ENCODE data around the gene NOXA1.

Gene NOXA1

DNA sequence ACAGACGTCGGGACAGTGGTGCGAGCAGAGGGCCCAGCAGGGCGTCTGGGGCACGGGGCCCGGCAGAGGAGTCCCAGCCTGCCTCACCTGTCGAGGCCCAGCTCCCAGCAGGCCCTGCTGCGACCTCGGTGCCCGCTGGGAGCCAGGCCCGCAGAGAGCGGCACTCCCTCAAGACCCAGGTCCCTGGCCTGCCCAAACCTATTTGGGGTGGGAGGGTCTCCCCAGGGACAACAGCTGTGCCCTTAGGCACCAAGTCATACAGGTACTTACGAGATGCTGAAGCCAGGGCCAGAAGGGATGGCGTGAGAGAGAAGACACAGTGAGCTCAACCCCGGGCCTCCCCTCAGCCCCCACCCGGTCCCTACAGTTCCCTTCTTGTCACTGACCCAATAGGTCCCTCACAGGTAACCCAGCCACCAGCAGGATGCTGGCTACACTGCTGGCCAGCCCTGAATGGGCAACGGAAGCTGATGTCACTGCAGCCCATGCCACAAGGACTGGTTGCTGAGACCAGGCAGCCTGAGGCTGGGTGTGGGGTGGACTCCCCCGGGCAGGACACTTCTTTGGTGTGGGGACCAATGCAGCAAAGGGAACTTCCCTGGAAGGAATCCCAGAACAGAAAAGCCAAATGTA lies 32.3 kb downstream of the NOXA1 start:
- DNase-seq: no peak

DNA sequence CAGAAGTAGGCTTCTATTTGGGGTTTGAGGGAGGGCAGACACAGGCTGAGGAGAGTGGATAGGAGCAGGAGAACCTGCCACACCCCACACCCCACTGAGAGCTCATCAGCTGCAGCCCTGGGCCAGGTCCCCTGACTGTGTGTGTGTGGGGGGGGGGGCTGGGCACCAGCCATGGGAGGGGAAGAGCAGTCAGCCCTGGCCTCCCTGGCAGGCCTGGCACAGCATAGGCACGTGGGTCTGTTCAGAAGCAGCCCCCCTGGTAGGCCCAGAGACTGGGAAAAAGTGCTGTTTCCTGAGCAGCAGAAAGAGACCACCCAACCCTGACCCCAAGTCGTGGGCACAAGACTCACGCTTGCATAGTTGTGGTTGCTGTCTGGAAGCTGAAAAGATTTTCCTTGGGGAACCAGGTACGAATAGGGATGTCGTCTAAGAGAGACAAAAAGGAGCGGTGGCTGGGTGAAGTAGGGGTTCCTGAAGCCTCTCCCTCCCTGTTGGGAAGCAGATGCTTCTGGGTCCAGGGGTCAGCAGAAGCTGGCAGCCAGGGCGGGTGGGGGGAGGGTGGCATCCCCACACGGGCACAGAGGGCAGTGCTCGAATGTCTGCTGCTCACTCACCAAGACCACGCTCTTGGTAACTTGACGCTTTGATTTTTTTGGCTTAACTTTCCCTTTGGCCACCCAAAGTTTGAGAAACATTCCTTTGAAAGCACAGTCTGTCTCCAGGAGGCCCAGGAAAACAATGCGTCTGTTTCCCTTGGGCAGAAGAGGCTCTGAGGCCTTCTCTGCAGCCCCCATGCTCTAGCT lies 33.1 kb downstream of the NOXA1 start:
- no peak for DNase-seq

DNA sequence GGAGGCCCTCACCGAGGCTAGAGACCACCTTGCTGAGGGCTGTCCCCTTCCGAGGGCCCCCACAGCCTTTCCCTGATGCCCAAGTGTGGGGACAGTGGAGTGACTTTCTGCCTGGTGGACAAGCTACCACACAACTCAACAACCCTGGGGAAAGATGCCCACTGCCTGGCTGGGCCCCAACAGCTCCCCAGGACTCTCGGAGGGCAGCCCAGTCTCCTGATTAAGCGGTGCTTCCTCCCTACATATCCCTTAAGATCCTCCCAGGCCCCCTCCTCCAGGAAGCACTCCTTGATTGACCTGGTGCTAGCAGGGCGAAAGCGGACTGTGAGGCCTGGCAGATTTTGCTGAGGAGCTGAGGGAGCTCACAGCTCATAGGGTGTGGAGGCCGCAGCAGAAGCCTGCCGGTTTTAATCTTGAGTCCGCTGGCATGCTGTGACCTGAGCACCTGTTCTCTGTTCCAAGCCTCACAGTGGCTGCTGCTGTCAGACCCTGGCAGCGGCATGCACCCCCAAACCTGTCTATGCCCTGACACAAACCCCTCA lies 33.7 kb downstream of the NOXA1 start:
- DNase-seq: no peak

DNA sequence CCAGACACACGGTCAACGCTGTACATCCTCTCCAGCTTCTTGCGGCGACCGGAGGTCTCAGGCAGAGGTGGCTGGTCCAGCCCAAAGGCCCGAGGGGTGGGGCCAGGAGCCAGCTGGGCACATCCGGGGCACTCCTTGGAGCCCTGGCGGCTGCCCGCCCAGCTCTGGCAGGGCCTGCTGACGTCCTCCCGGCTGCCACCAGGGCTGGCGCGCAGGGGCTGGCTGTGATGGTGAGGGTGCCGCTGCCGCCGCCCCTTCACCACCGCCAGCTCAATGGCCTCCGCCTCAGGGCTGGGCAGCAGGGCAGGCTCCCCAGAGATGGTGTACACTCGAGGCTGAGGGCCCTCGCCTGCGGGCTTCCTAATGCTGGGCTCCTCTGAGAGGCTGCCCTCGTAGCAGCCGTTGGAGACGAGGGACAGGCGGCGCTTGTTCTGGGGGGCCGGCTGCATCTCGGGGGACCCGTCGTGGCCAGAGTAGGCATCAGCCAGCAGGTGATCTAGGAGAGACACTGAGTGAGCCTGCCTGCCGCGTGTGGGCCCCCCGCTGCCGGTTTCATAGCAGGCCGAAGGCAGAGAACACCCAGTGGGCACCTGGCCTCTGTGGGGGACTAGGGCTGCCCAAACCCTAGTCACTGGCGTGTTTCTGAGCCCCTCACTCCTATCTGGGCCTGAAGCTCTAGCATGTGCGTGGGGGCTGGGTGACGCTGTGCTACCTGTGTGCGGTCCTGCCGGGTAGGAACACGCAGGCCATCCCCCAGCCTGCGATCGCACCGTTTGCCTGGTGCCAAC lies 34.4 kb downstream of the NOXA1 start:
- DNase-seq: no peak

DNA sequence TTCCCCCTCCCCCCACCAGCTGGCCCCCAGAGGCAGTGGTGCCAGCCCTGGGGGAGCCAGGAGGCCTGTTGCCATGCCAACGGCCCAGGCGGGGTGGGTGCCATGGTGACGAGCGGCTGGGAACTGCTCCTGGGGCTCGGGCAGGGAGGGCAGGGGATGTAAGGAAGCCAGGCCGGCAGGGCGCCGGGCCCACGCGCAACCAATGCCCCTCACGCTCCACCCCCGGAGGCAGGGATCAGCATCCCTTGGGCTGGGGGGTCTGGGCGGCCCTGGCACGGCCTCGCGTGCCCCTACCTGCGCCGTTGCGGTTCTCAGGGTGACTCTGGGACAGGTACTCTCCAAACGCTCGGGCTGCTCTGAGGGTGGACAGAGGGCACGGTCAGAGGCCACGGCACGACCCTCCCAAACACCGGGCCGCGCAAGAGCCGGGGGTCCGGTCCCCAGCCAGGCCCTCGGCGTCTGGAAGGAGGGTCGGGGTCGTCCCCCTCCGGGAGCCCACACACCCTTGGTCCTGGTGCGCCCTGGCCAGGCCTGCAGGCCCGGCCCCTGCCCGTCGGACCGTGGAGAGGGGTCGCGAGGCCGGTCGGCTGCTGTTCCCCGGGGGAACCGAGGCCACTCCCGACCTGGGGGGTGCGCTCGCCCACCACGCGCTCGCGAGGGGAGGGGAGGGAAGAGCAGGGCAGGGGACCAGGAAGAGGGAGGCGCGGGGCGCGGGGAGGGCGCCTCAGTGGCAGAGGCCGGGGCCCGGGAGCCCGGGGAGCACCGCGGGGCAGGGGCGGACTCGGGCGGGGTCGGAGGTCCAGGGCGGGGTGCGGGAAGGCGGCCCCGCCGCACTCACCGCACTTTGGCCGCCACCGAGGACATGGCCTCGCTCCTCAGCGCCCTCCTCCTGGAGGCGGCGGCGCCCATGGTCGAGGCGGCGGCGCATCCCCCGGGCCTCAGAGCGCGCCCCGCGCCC lies 35.3 kb downstream of the NOXA1 start:
- DNase-seq: peak; percentile 82

DNA sequence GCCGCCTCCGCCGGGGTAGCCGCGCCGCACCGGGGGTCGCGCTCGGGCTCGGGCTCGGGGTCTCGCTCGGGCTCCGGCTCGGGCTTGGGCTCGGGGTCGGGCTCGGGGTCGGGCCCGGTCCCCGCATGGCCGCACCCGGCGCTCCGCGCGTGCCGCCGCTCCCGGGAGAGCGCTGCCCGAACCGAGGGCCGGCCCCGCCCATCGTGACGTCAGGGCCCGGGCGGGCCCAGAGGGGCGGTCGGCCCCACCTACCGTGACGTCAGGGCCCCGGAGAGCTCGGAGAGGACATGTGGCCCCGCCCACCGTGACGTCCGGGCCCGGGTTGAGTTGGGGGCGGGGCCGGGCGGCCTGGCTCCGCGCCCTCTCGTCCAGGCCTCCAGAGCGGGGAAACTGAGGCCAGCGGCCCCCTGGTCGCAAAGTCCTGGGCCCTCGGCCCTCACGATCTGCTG lies 36.0 kb downstream of the NOXA1 start, which contains the start of gene NSMF:
NSMF (minus strand) TSS at position 183 of the 449 bp plus-strand sequence. CDS start 232 bp downstream, outside the sequence.
- DNase-seq: peak; percentile 91

DNA sequence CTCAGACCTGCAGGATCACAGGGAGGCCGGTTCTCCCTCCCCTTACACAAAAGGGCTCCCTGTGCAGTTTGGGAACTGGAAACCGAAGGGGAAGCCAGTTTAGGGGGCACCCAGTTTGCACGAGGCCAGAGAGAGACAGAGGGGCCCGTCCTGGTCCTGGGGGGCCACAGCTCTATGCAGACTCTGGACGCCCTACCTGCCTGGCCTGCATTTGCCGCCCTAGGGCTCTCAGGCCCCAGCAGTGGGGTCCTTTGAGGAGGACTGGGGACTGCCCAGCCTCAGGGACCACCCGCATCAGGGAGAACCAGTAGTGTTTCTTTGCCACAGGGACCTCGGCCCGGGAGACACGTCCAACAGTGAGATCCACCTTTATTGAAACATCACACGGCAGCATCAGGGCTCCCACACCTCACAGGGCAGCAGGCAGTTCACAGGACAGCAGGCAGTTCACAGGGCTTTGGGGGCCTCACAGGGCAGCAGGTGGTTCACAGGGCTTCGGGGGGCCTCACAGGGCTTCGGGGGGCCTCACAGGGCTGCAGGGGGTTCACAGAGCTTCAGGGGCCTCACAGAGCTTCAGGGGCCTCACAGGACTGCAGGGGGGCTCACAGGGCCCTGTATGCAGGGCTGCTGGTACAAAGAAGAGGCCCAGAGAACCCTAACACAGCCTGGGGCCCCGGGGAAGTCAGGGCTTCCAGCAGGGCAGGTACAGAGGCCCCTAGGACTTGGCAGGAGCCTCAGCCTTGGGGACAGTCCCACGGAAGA lies 36.6 kb downstream of the NOXA1 start:
- DNase-seq: peak; percentile 42

DNA sequence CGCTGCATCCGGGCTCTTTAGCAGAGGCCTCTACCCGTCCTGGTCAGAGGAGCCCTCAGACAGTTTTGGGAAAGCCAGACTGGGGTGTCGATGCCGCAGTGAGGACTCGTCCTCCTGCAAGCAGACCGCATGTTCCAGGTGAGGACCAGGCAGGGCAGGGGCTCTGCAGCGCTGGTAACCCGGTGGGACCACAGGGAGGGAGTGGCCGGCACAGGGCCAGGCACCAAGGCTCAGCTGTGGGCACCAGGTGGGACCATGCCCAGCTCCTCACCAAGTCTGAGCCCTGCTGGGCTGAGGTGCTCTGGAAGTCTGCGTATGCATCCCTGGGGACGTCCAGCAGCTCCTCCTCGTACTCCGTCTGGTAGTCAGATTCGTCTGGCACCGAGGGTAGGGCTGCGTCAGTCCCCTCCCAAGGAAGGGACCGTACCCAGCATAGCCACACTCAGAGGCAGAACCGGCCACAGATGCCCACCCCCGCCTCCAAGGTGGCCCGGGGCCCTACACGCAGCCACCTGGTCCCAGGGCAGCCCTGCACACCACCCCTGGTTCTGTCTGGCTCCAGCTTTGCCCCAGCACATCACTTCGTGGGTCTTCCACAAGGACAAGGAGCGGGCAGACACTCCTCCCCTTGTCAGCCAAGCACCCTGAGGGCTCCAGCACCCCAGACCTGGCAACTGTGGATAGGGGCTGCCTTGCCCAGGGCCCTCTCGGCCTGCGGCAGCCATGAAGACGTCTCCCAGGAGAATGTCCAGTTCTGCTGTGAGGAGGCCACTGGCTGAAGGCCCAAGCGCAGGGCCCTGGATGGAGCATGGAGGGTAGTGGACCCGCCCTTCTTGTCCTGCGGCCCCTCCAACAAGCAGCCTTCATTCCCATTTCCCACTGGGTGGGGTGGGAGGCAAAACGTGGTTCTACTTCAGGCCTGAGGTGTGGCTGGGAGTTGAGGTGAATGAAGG lies 37.4 kb downstream of the NOXA1 start:
- no peak for DNase-seq

DNA sequence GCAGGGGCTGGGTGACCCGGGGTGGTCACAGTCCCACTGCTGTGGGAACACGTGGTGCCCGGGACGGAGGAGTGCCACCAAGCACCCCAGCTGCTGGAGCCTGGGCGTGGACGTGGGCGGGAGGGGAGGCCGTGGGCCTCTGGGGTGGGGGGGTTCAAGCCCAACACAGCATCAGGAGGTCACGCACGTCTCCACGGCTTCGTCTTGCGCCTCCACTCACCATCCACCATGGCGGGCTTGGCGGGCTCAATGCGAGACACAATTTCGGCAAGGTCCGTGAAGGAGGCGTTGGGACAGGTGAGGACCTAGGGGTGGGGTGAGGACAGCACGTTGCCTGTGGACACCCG lies 38.1 kb downstream of the NOXA1 start:
- DNase-seq: no peak

DNA sequence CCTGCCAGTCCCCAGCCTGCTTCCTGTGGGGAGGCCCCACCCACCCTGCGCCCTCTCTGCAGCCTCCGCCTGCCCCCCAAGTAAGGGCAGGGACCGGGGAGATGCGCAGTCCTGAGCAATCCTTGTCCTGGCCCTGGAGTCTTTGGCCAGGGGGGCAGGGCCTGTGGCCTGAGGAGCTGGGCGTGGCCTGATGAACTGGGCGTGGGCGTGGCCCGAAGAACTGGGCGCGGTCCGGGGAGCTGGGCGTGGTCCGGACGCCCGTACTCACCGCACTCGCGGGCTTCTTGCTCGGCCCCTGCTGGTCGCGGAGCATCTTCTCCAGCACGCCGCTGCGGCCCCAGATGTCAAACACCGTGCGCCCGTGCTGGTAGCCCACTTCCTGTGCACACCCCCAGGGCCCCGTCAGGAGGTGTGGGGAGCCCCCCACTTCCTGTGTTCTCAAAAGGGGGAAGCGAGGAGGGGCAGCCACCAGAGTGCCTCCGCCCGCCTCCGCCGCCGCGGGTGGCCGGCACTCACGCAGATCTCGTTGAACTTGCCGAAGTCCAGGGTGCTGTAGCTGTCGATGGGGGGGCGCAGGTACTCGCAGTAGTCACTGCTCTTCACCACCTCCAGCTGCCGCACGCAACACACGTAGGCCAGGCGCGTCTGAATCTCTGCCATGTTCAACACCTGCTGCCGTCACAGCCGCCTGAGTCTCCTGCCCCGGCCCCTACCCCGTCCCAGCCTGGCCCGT lies 38.6 kb downstream of the NOXA1 start:
- DNase-seq: no peak

DNA sequence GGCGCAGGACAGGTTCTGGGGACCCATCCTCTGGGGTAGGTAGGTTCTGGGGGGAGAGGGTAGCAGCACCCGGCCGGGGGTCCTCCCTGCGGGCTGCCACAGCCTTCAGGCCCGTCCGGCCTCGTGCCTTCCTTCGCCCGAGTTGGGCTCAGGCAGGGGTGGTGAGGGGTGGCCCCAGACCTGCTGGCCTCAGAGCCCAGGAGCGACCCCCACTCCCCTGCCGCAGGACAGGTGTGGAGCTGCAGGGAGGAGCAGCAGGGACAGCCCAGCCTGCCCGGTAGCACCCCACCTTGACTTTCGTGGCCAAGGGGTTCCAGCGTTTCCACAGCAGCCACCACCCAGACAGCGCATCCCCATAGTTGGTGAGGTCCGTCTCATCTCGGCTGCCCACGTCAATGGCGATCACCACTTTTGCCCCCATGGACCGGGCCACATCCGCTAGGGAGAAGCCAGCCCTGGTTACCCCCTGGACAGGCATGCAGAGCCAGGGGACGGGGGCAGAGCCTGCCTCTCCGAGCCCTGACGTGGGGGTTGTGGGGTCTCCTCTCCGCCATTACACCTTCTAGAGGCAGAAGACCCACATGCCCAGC lies 39.3 kb downstream of the NOXA1 start:
- DNase-seq: no peak

DNA sequence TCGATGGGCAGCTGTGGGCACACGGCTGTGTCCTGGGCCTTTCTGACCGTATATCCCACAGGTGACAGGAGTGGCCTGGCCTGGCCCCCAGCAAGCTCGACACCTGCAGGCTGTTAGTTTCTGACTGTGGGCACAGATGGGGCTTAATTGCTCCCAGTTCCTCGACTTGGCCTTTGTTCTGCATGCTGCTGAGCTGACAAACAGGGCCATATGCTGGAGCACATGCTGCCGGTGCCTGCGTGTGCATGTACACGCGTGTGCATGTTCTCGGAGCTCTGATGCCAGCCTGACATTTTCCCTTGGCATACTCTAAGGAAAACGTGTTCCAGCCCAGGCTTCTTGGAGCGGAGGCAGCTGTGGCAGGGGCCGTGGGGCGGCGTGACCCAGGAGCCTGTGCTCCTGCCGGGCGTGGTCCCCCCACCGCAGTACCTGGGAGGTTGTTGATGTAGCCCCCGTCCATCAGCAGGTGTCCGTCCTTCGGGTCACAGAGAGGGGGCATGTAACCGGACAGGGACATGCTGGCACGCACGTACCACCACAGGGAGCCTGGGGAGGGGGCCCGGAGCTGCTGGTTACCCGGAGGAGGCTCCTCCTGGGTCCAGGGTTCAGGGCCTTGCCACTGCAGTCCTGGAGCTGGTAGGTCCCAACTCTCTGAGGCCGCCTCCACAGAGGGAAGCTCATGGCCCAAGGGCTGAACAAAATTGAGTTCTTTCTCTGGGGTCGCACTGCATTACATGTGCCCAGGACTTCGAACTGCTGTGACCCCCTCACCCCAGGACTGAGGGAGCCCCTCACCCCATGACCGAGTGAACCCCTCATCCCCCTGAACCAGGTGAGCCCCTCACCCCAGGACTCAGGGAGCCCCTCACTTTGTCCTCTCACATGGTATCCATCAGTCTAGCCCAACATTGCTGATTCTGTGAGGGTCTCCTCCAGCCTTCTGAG lies 40.1 kb downstream of the NOXA1 start:
- peak; percentile 88 for DNase-seq

DNA sequence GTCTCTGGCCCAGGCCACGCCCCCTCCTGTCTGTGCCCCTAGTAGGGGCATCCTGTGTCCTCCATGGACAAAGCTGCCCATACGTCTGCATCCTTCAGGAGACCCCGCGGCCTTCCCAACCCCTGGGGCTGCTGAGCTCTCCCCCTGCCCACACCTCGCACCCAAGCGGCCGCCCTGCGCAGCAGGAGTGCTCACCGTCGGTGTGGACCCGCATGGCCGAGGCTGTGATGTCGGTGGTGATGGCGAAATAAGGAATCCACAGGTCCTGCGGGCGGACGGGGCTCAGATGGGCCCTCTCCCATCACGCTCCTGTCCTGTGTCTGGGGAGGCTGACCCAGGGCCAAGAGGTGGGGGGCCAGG lies 40.7 kb downstream of the NOXA1 start:
- DNase-seq: no peak

DNA sequence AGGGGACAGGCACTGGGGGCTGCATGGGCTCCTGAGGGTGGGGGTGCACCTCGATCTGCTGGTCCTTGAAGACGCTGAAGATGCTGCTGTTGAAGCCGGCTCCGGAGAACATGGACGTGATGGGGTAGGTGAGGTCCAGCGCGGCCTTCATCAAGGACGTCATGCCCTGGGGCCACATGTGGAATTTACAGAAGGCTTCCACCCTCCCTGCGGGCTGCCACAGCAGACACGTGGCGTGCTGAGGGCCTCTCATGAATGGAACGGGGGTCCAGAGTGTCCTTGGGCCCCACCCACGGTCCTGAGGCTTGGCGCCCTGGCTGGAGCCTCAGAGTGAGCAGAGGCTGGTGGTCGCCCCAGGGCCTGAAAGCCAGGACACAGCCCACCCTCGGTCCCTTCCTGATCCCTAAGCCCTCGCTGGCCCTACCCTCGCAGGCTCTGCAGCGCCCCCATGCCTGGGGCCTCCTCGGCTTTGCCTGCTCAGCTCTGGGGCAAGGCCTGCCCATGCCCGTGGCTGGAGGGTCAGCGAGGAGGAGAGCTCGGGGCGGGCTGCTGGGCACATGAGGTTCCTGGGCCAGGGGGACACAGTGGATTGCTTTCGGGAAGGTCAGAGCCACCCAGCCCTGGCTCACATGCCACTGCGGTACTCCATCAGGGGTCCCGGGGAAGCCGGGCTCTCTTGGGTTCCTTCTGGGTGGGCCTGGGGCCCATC lies 41.3 kb downstream of the NOXA1 start:
- no peak for DNase-seq

DNA sequence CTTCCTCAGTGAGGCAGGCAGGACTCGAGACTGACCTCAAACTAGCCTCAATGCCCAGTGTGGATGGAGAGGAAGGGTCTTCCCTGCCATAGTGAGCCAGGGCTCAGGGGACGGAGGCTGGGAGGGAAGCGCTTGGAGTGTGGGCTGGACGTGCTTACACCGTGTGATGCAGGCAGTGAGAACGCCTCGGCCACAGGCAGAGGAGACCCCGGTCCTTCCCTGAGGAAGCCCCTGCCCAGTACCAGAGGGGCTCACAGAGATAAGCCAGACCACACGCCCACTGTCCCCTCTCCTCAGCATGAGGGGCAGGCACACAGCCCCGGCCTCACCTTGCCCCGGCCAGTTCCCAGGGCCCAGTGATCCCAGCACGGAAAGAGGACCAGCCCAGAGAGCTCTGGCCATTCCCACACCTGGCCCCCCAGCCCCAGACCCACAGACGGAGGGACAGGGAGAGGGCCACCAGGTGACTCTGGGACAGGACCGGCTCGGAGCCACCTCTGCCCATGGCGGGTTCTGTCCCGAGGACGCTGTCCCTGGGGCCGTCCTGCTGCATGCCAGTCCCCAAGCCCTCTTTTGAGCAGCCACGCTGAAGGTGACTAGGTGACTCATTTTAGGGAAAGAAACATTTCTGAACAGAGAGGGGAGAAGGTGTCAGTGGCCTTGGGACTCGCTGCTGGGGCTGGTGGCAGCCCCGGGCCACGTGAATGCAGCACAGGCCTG lies 42.0 kb downstream of the NOXA1 start:
- no peak for DNase-seq

DNA sequence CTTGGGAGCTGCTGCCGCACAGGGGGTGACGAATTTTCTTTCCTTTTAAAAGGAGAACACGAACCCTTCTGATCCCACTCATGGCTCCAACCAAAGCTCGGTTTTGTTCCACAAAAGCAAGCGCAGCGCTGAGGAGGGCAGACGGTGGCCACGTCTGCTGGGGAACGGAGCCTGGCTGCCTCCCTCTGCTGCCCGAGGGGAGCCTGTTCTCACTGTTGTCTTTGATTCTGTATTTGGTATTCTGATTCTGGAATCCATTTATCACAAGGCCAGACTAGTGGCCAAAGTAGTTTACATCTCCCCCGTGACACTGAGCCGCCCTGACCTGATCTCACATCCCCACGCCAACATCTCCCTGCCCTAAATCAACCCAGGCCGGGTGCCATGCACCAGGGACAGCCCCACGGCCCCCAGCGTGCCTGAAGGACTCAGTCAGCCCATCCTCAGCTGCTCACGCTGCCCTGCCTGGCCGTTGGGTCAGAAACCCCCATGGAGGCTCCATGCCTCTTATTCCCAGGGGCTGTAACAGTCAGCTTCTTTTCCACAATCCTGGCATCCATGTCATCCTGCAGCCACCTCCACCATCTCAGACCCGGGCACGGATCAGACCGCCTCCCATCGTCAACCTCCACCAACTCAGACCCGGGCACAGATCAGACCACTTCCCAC lies 42.7 kb downstream of the NOXA1 start:
- DNase-seq: no peak

All from NCI-H2171 treated with DMSO at 0.1 percent for 48 hours (cell line).